GM21723 (cell line): Measurements from ENCODE around the gene TAC1.
"Not testable (repeated sequence)": the region's sequence is repeated elsewhere in the genome, so short reads cannot be mapped to it uniquely, and the experiment has no call there.

Source experiments
- ATAC-seq: cut with Tn5 transposase; IDR thresholded peaks from one replicate; pipeline ENCODE4 v1.9.1; 2021; ENCODE audit warnings: mild to moderate bottlenecking, moderate library complexity; ENCODE audit not compliant: unreplicated experiment

The TAC1 gene, protein sequence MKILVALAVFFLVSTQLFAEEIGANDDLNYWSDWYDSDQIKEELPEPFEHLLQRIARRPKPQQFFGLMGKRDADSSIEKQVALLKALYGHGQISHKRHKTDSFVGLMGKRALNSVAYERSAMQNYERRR

DNA sequence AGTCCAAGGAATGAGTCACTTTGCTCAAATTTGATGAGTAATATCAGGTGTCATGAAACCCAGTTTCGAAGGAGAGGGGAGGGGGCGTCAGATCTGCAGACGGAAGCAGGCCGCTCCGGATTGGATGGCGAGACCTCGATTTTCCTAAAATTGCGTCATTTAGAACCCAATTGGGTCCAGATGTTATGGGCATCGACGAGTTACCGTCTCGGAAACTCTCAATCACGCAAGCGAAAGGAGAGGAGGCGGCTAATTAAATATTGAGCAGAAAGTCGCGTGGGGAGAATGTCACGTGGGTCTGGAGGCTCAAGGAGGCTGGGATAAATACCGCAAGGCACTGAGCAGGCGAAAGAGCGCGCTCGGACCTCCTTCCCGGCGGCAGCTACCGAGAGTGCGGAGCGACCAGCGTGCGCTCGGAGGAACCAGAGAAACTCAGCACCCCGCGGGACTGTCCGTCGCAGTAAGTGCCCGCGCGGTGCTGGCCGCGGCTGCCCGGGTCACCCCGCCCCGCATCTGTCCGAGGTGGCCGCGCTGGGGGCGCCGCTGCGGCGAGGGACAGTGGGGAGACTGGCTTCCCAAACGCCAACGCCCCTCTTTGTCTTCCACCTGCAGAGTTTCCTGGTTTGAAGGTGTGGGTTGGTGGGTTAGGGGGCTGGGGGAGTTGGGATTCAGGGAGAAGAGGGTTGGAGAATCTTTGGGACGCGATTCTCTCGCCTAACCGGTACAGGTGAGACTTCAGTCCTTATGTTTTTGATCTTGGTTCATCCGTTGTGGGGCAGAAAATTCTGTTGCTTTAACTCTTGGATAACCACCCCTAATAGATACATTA, at the start of gene TAC1:
TAC1 (plus strand) TSS at position 351 of the 829 bp plus-strand sequence. CDS start 527 bp downstream, outside the sequence.
- no peak for ATAC-seq

- no peak for ATAC-seq
Measured at GRCh38 chr7:97685952-97686351, 45.9 kb upstream of the TAC1 start.

DNA sequence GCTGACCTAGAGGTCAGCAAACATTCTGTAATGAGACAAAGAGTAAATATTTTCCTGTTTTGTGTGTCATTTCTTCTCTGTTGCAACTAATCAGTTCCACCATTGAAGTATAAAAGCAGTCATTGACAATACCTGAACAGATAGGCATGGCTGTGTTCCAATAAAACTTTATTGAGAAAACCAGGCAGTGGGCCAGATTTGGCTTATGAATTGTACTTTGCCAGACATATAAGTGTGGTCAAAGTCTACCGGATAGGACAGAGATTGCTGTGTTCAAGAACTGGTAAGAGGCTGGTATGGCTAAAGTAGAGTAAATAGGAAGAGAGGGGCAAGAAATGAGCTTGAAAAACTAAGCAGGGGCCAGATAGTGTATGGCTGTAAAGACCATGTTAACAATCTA, 38.3 kb upstream of the TAC1 start:
- no peak for ATAC-seq

GRCh38 chr7:97694355-97694754, 37.5 kb upstream of the TAC1 start:
- ATAC-seq, result no peak

- ATAC-seq, result no peak
Measured at GRCh38 chr7:97697396-97697795, 34.5 kb upstream of the TAC1 start.

GRCh38 chr7:97722386-97722785, 9.5 kb upstream of the TAC1 start:
- no peak for ATAC-seq

- ATAC-seq, result no peak
Measured at GRCh38 chr7:97732565-97733275, 834 bp downstream of the TAC1 start.

GRCh38 chr7:97733276-97734161, 1.6 kb downstream of the TAC1 start:
- ATAC-seq, result no peak

GRCh38 chr7:97734255-97734654, 2.4 kb downstream of the TAC1 start:
- no peak for ATAC-seq

- no peak for ATAC-seq
Measured at GRCh38 chr7:97735075-97735474, 3.2 kb downstream of the TAC1 start.

GRCh38 chr7:97748482-97748881, 16.6 kb downstream of the TAC1 start:
- ATAC-seq, result no peak

DNA sequence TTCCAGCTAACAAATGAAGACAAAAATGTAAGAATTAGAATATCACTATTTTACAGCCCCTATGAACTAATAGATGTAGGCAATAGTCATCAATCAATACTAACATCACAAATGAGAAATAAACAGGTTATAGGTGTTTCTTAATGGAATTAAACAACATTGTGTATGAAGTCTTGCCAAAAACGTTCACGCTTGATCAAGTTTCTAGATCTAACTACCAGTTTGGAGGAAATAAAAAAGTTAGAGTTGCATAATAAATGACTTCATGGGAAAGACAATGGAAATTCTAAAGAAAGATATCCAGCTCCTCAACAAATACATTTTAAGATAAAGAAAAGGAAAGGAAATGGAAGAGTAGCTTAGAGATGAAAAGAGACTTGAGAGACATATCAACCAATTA, 19.7 kb downstream of the TAC1 start:
- ATAC-seq, result no peak

DNA sequence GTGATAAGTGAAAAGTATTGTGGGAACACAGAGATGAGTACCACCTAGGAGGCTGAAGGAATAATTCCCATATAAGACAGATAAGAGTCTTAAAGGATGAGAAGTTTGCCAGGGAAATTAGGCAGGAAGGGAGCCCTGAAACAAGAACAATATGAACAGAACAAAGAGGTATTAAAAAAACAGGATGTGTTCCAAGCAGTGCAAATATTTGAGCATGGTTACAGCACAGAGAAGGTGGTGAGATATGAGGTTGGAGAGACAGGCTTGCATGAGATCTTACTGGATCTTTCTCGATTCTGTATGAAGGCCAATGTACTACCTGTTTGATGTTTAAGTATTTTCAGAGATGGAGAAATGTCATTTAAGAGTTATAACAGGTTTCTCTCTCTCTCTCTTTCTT, 20.3 kb downstream of the TAC1 start:
- ATAC-seq, result no peak

DNA sequence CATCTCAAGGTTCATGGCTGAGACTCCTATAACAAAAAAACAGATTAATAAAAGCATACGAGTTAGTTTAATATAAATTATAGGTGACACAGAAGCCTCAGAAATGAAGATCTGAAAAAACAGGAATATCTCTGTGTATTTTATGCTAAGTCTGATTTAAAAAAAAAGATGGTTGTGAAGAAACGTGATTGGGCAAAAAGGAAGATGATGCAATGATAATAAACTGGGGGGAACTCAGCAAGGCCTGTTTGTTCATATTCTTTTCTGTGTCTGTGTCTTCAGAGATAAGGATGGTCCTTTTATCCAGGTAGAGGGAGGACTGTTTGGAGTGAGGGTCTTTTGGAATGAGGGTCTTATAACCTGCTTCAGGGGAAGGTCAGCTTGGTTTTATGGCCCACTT, 25.9 kb downstream of the TAC1 start:
- ATAC-seq, result no peak

DNA sequence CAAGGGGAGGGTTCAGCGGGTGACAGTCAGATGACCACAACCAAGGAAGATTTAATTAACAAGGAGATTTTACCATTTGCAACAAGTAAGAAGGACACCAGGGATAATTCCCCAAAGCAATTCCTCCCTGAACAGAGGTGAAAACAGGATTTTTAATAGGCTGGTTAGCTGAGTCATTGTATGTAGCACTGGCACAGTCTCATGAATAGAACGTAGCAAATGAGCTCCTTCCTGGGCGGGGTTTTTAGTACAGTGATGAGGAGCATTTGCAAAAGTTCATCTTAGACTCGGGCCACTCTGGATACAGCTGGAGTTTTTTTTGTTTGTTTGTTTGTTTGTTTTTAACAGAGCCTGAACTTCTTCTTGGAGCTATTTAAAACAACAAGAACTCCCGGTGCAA, 39.0 kb downstream of the TAC1 start:
- no peak for ATAC-seq

- no peak for ATAC-seq
Measured at GRCh38 chr7:97771576-97771975, 39.7 kb downstream of the TAC1 start.

DNA sequence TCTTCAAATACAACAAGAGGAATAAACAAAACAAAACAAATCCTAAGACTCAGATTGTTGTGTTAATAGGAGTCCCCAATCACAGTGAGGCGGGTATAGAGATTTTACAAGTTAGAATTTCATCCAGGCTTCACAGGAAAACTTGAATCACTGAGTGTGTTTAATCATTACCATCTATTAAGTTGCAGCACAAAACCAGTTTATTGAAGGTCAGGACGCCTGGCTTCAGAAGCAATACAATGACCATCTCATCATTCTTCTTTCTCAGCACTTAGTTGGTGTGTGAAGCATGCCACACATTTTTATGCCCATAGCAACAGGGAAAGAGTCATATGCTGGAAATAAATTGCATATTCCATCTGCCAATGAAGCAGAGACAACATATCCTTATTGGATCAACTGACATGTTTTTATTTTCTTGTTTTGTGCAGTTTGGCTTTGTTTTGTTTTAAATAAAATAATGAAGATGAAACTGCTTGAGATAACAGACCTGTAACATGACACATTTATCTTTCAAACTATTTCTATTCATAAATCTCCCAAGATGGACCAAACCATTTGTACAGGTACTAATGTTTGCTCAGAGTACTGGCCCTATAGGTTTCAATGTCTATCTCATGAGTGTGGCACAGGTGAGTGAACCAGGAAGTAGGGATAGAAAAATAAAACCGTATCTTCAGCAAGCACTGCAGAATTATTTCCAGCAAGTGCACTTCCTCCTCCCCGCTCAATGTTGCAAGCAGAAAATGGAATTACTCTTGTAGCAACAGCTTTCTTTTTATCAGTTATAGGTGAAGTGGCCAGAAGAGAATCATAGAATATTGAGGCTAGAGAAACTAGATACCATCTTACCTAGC, 40.4 kb downstream of the TAC1 start:
- ATAC-seq, result no peak

DNA sequence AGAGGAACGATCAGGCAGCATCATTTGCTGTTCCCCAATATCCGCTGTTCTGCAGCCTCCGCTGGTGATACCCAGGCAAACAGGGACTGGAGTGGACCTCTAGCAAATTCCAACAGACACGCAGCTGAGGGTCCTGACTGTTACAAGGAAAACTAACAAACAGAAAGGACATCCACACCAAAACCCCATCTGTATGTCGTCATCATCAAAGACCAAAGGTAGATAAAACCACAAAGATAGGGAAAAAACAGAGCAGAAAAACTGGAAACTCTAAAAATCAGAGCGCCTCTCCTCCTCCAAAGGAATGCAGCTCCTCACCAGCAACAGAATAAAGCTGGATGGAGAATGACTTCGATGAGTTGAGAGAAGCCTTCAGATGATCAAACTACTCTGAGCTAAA, 54.5 kb downstream of the TAC1 start:
- ATAC-seq, result not testable (repeated sequence)
